ENCODE data around the gene GRM7.

The GRM7 gene

GRCh38 chr3:7264196-7264526 lies 403.2 kb downstream of the GRM7 start:
- no peak overlapping the region for H3K4me3 ChIP-seq (ENCODE audit: low read length)
- H3K9me3 ChIP-seq (ENCODE audit: insufficient read depth, low read length): peaks cover 5% of the 10 kb centered on the region; the same call in 1 of the 2 replicates
- TF ChIP-seq EZH2phosphoT487 (IDR thresholded peaks at IDR 0.05; ENCODE audit: low read depth) (no peak), CTCF (IDR thresholded peaks at IDR 0.05; ENCODE audit: low read depth, low read length) (no peak)
- H3K4me2 ChIP-seq (ENCODE audit: low read length): no peak overlapping the region
- H3K36me3 ChIP-seq (replicated peaks; ENCODE audit: low read depth, low read length): peaks cover 4% of the 10 kb centered on the region
- no peaks in the 10 kb centered on the region for H3K79me2 ChIP-seq (ENCODE audit: low read length)
- no peaks in the 10 kb centered on the region for H4K20me1 ChIP-seq (ENCODE audit: insufficient read depth, low read length)
- H3K9ac ChIP-seq (ENCODE audit: low read length): no peak overlapping the region
- no peak overlapping the region for H2AFZ ChIP-seq (ENCODE audit: low read depth, low read length)
- H3K27me3 ChIP-seq (ENCODE audit: low read depth, low read length): no peaks in the 10 kb centered on the region
- 0 out of 2 replicates have a peak, but pooled peaks cover 6% of the 10 kb centered on the region for H3K4me1 ChIP-seq (ENCODE audit: low read length)
- H3K27ac ChIP-seq (ENCODE audit: low read length): no peak overlapping the region

GRCh38 chr3:7265736-7266135 lies 404.8 kb downstream of the GRM7 start:
- peaks cover 5% of the 10 kb centered on the region; the same call in 1 of the 2 replicates for H3K9me3 ChIP-seq (ENCODE audit: insufficient read depth, low read length)

GRCh38 chr3:7266551-7266950 lies 405.6 kb downstream of the GRM7 start:
- Histone ChIP-seq H3K4me3 (ENCODE audit: low read length) (no peak overlapping the region), H3K36me3 (replicated peaks; ENCODE audit: low read depth, low read length) (peaks cover 4% of the 10 kb centered on the region), H3K4me2 (ENCODE audit: low read length) (no peak overlapping the region), H4K20me1 (ENCODE audit: insufficient read depth, low read length) (no peaks in the 10 kb centered on the region), H3K9me3 (ENCODE audit: insufficient read depth, low read length) (peaks cover 5% of the 10 kb centered on the region; the same call in 1 of the 2 replicates), H2AFZ (ENCODE audit: low read depth, low read length) (no peak overlapping the region), H3K79me2 (ENCODE audit: low read length) (no peaks in the 10 kb centered on the region), H3K4me1 (ENCODE audit: low read length) (0 out of 2 replicates have a peak, but pooled peaks cover 6% of the 10 kb centered on the region), H3K27me3 (ENCODE audit: low read depth, low read length) (no peaks in the 10 kb centered on the region), H3K27ac (ENCODE audit: low read length) (no peak overlapping the region), H3K9ac (ENCODE audit: low read length) (no peak overlapping the region)
- TF ChIP-seq CTCF (IDR thresholded peaks at IDR 0.05; ENCODE audit: low read depth, low read length): no peak
- TF ChIP-seq EZH2phosphoT487 (IDR thresholded peaks at IDR 0.05; ENCODE audit: low read depth): no peak

More at GRCh38 chr3:7265736-7266135, 404.8 kb downstream of the GRM7 start:
- Histone ChIP-seq H3K4me3 (ENCODE audit: low read length) (no peak overlapping the region), H2AFZ (ENCODE audit: low read depth, low read length) (no peak overlapping the region), H3K9ac (ENCODE audit: low read length) (no peak overlapping the region), H3K79me2 (ENCODE audit: low read length) (no peaks in the 10 kb centered on the region), H3K36me3 (replicated peaks; ENCODE audit: low read depth, low read length) (peaks cover 4% of the 10 kb centered on the region), H3K4me1 (ENCODE audit: low read length) (0 out of 2 replicates have a peak, but pooled peaks cover 6% of the 10 kb centered on the region), H3K27me3 (ENCODE audit: low read depth, low read length) (no peaks in the 10 kb centered on the region), H3K4me2 (ENCODE audit: low read length) (no peak overlapping the region), H3K27ac (ENCODE audit: low read length) (no peak overlapping the region), H4K20me1 (ENCODE audit: insufficient read depth, low read length) (no peaks in the 10 kb centered on the region)
- TF ChIP-seq EZH2phosphoT487 (IDR thresholded peaks at IDR 0.05; ENCODE audit: low read depth) (no peak), CTCF (IDR thresholded peaks at IDR 0.05; ENCODE audit: low read depth, low read length) (no peak)

GRCh38 chr3:7270731-7271130 lies 409.8 kb downstream of the GRM7 start:
- H3K4me3 ChIP-seq (ENCODE audit: low read length): no peak overlapping the region
- no peak overlapping the region for H2AFZ ChIP-seq (ENCODE audit: low read depth, low read length)
- H3K27ac ChIP-seq (ENCODE audit: low read length): no peak overlapping the region
- no peak overlapping the region for H3K4me2 ChIP-seq (ENCODE audit: low read length)
- H3K36me3 ChIP-seq (replicated peaks; ENCODE audit: low read depth, low read length): peaks cover 4% of the 10 kb centered on the region
- peaks cover 8% of the 10 kb centered on the region for H3K4me1 ChIP-seq (ENCODE audit: low read length)
- H3K9ac ChIP-seq (ENCODE audit: low read length): no peak overlapping the region
- no peaks in the 10 kb centered on the region for H3K27me3 ChIP-seq (ENCODE audit: low read depth, low read length)
- TF ChIP-seq CTCF (IDR thresholded peaks at IDR 0.05; ENCODE audit: low read depth, low read length) (no peak), EZH2phosphoT487 (IDR thresholded peaks at IDR 0.05; ENCODE audit: low read depth) (no peak)
- H4K20me1 ChIP-seq (ENCODE audit: insufficient read depth, low read length): no peaks in the 10 kb centered on the region
- no peaks in the 10 kb centered on the region for H3K79me2 ChIP-seq (ENCODE audit: low read length)
- peaks cover 5% of the 10 kb centered on the region; the same call in 1 of the 2 replicates for H3K9me3 ChIP-seq (ENCODE audit: insufficient read depth, low read length)
